K562 (cell line): Measurements from ENCODE around the gene TGOLN2. TPM values are rescaled to one million over a fixed set of nuclear protein-coding genes. Genes with fewer than 3 reads are reported as not detected.

ENCODE experiments used
- ATAC-seq: fragments of 200-7000 bp; cut with Tn5 transposase; 3 replicates; pipeline ENCODE4 v1.9.1; 2020; ENCODE audit warnings: moderate library complexity
- BruUV-seq: library from RNA; stranded (reverse); fragments of 400-500 nt; replicated peaks from 2 replicates; lab custom pipeline; 2021; lab: Mats Ljungman, UMichigan
- CTCF ChIA-PET: fragments of 300-600 bp; formaldehyde crosslinking; extraction: SDS; loops from one replicate; lab custom pipeline; 2021; ENCODE audit warnings: low intra/inter-chr PET ratio; lab: Yijun Ruan, JAX
- POLR2A ChIA-PET: fragments of 300-600, 350-650 bp; sonication (Branson Sonifier 250); formaldehyde crosslinking; extraction: SDS; loops from one replicate; lab custom pipeline; 2021; ENCODE audit warnings: antibody characterized with exemption, inconsistent platforms; lab: Yijun Ruan, JAX
- DNase-seq, 4 experiments: peaks; one replicate each; pipeline versions ENCODE4 v3.0.0 to v3.0.0-alpha.2; 2011 to 2018; ENCODE audit warnings: low spot score in 3 of 4, mixed read lengths in 3 of 4; ENCODE audit errors: extremely low read depth in 1 of 4
- FAIRE-seq: peaks from 2 replicates; lab custom pipeline; 2011; peaks lifted over from hg19 to GRCh38; lab: Jason Lieb, UNC
- H2AFZ ChIP-seq: 2 replicates; pipeline ENCODE4 v1.6.0; 2011; ENCODE audit warnings: low read depth, low read length, control low read depth, inconsistent platforms
- H3K27ac ChIP-seq: fragments of 200-600 bp; 3 replicates; pipeline ENCODE4 v1.8.0; 2011; ENCODE audit warnings: low read depth, mild to moderate bottlenecking, control low read depth, inconsistent platforms, low read length, moderate library complexity, mixed read lengths; ENCODE audit errors: extremely low read depth
- H3K27me3 ChIP-seq, 2 experiments: fragments of 300-600 bp in 1 of 2; 2 replicates in 1 of 2; 3 replicates in 1 of 2; pipeline versions ENCODE4 v1.6.0 to v1.8.0; 2011; ENCODE audit warnings: inconsistent platforms in 2 of 2, low read length in 2 of 2, mild to moderate bottlenecking in 1 of 2, mixed read lengths in 1 of 2, moderate library complexity in 1 of 2; ENCODE audit not compliant: control insufficient read depth in 2 of 2, insufficient read depth in 2 of 2
- H3K36me3 ChIP-seq: fragments of 300-600 bp; 3 replicates; pipeline ENCODE4 v1.8.0; 2011; ENCODE audit warnings: mild to moderate bottlenecking, low read length, inconsistent platforms; ENCODE audit not compliant: control insufficient read depth, insufficient read depth
- H3K4me1 ChIP-seq, 2 experiments: fragments of 200-600 bp in 1 of 2; replicated peaks in 1 of 2; 2 replicates in 1 of 2; 3 replicates in 1 of 2; pipeline versions ENCODE4 v1.5.1 to v1.8.0; 2011; ENCODE audit warnings: inconsistent platforms in 2 of 2, low read length in 2 of 2, mild to moderate bottlenecking in 1 of 2, mixed read lengths in 1 of 2, moderate library complexity in 1 of 2; ENCODE audit not compliant: control insufficient read depth in 2 of 2, insufficient read depth in 2 of 2
- H3K4me2 ChIP-seq: 2 replicates; pipeline ENCODE4 v1.6.1; 2011; ENCODE audit warnings: low read length, control low read depth, inconsistent platforms, mixed read lengths; ENCODE audit not compliant: insufficient read depth
- H3K4me3 ChIP-seq: fragments of 200-600 bp; sonication (generic), shearing (Covaris generic); 2 replicates; pipeline ENCODE4 v1.5.1; 2016; ENCODE audit warnings: control low read depth, inconsistent platforms
- H3K79me2 ChIP-seq: fragments of 200-600 bp; 3 replicates; pipeline ENCODE4 v1.8.0; 2011; ENCODE audit warnings: low read length, inconsistent platforms; ENCODE audit not compliant: control insufficient read depth, insufficient read depth
- H3K9ac ChIP-seq, 2 experiments: 2 replicates each; pipeline versions ENCODE4 v1.6.0 to v1.6.1; 2011; ENCODE audit warnings: low read depth in 2 of 2, low read length in 2 of 2, control low read depth in 1 of 2, inconsistent platforms in 1 of 2, mild to moderate bottlenecking in 1 of 2, mixed read lengths in 1 of 2; ENCODE audit not compliant: insufficient read depth in 1 of 2
- H3K9me1 ChIP-seq: one replicate; pipeline ENCODE4 v1.6.0; 2011; ENCODE audit warnings: inconsistent platforms, mild to moderate bottlenecking, low read length, moderate library complexity; ENCODE audit not compliant: control insufficient read depth, insufficient read depth
- H3K9me3 ChIP-seq: replicated peaks from 2 replicates; pipeline ENCODE4 v1.5.1; 2011; ENCODE audit warnings: low read depth, low read length, inconsistent platforms; ENCODE audit not compliant: control insufficient read depth, insufficient read depth
- H4K20me1 ChIP-seq: replicated peaks from 2 replicates; pipeline ENCODE4 v1.6.1; 2011; ENCODE audit warnings: low read length, inconsistent platforms, mixed read lengths; ENCODE audit not compliant: control insufficient read depth, insufficient read depth
- CEBPB ChIP-seq: fragments of 450-650 bp; IDR thresholded peaks from 2 replicates; pipeline ENCODE4 v1.6.1; 2016; ENCODE audit warnings: missing genetic modification characterization, missing compliant biosample characterization
- NFATC3 ChIP-seq: fragments of 450-650 bp; IDR thresholded peaks from 2 replicates; pipeline ENCODE4 v1.6.1; 2017; ENCODE audit warnings: mild to moderate bottlenecking
- POLR2G ChIP-seq: fragments of 200-400 bp; formaldehyde crosslinking; IDR thresholded peaks from 2 replicates; pipeline ENCODE4 v1.6.1; 2017; ENCODE audit warnings: low read depth, mild to moderate bottlenecking, antibody characterized with exemption, low read length, moderate library complexity
- PRMT5 ChIP-seq: sonication (generic); formaldehyde crosslinking; IDR thresholded peaks from 2 replicates; pipeline ENCODE4 v1.5.0; 2020; ENCODE audit warnings: missing genetic modification reagents
- STAT5B ChIP-seq: fragments of 250-450 bp; sonication (Bioruptor Pico); IDR thresholded peaks from 2 replicates; pipeline ENCODE4 v1.8.0; 2021; ENCODE audit warnings: mild to moderate bottlenecking, inconsistent platforms
- ZNF23 ChIP-seq: fragments of 250-450 bp; sonication (Bioruptor Pico); IDR thresholded peaks from 2 replicates; pipeline ENCODE4 v1.4.0; 2020; ENCODE audit warnings: mild to moderate bottlenecking
- ZNF764 ChIP-seq: fragments of 250-450 bp; sonication (Bioruptor Pico); IDR thresholded peaks from 2 replicates; pipeline ENCODE4 v1.4.0; 2020; ENCODE audit warnings: low read depth, mild to moderate bottlenecking, moderate library complexity
- WGBS: fragments of 100-300 bp; shearing (Covaris generic); methylation state at CpG from one replicate; pipeline ENCODE4 v1.1.6; 2016; ENCODE audit warnings: low coverage, mixed read lengths; ENCODE audit not compliant: insufficient coverage; ENCODE audit errors: missing lambda C conversion rate; 5-methylcytosine and 5-hydroxymethylcytosine counted together
- in situ Hi-C: fragments of 300-500 bp; cut with MboI; formaldehyde crosslinking; loops from 4 replicates; pipeline ENCODE4 v1.15.0; 2018; ENCODE audit warnings: inconsistent platforms, mixed read lengths
- intact Hi-C: fragments of 100-400 bp; cut with micrococcal nuclease; formaldehyde crosslinking; loops from 2 replicates; pipeline ENCODE4 v1.14.2; 2022
- polyA plus RNA-seq, 8 experiments: library from polyadenylated mRNA; depleted of rRNA in 4 of 8; stranded (reverse) in 5 of 8; unstranded in 3 of 8; fragments of >200 nt; fragmentation: Nextera tagmentation in 2 of 8; fragmentation: Illumina TruSeq in 1 of 8; extraction: Ambion mirVana in 2 of 8; extraction: Trizol in 1 of 8; gene quantifications; 2 replicates each; pipeline versions ENCODE4 v1.2.1 to v1.2.3, GENCODE V29; 2011 to 2014; ENCODE audit warnings: inconsistent platforms in 1 of 8, missing spikeins in 1 of 8
- total RNA-seq, 7 experiments: library from RNA; depleted of rRNA in 6 of 7; stranded (reverse); fragments of >200 nt in 6 of 7; fragmentation: Illumina TruSeq in 2 of 7; extraction: Trizol in 2 of 7; gene quantifications; 2 replicates each; pipeline versions ENCODE4 v1.2.1 to v1.2.3, GENCODE V29; 2011 to 2021; ENCODE audit warnings: low replicate concordance in 1 of 7
- TF ChIP-seq, protein P1 (sequence below): fragments of 250-450 bp; sonication (Bioruptor Pico); IDR thresholded peaks from 2 replicates; pipeline ENCODE4 v1.4.0; 2020
- TF ChIP-seq, protein P2 (sequence below): fragments of 250-450 bp; sonication (Bioruptor Pico); IDR thresholded peaks from 2 replicates; pipeline ENCODE4 v1.5.1; 2021; ENCODE audit warnings: mild to moderate bottlenecking

TGOLN2 gene
- total and polyA plus RNA-seq, 9 of the 15 experiments (the other 6 are each of a cell fraction or from before 2014, with no cell fraction given): 13.0 to 66.5 (median 35.9) TPM

DNA sequence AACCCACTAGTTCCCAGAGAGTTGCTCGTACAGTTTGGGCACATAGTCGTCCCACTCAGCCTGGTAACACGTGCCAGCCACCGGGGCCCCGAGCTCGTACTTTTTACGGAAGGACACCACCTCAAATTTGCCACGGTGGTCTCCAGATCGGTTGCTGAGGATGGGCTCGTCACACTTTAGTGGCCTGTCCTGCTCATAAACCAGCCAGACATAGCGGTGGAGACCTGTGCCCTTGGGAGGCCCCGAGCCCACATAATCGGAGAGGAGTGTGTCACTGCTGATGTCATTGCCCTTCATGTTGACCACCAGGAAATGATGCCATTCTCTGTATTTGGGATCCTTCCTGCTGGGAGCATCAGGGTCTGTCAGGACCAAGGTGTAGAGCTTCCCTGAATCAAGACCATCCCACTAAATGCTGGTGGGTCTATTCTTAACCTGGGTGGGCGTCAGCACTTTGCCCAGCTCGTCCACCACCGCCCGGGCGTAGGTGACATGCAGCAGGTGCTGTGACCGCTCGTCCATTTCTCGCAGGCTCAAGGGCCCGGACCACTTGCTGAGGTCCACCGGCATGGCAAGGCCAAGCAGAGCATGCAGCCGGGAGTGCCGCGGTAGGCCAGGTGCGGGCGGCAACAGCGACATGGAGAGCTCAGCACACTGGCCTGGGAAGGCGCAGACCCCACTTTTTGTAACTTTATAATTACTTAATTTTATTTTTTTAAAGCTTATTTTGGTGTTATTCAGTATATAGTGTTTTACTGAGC is 13.7 kb upstream of the TGOLN2 start:
- Histone ChIP-seq H3K4me2 (no peak overlapping the region), H3K79me2 (no peaks in the 10 kb centered on the region), H4K20me1 (no peaks in the 10 kb centered on the region), H3K36me3 (peaks cover 13% of the 10 kb centered on the region; the same call in 1 of the 3 replicates), H3K9me1 (no peaks in the 10 kb centered on the region), H3K4me3 (no peak overlapping the region), H3K9ac (no peak overlapping the region), H3K27me3 (no peaks in the 10 kb centered on the region; a peak in 1 of 5 replicates), H2AFZ (no peak overlapping the region), H3K27ac (no peak overlapping the region), H3K4me1 (peaks cover 0 to 3% of the 10 kb centered on the region in 2 experiments; a peak in 3 of 5 replicates), H3K9me3 (no peaks in the 10 kb centered on the region)
- in situ Hi-C loops: no loop called here
- intact Hi-C loops: no loop called here
- ATAC-seq (no peak), DNase-seq (no peak), FAIRE-seq (no peak)
- ChIA-PET CTCF (no interaction called here), POLR2A (interaction anchor here (0.8 to 2.0 kb wide), 3 partner anchors 10 to 210 kb away, joined by 4 to 6 read pairs (median 6); partner anchors contain the start of genes ELMOD3 and RETSAT)
- TF ChIP-seq PRMT5 (CRISPR knock-in tag) (no peak), CEBPB (tag) (no peak), POLR2G (peak; percentile 59), ZNF23 (CRISPR knock-in tag) (no peak), STAT5B (CRISPR knock-in tag) (no peak), NFATC3 (no peak), ZNF764 (CRISPR knock-in tag) (no peak)
- TF ChIP-seq, protein P1, sequence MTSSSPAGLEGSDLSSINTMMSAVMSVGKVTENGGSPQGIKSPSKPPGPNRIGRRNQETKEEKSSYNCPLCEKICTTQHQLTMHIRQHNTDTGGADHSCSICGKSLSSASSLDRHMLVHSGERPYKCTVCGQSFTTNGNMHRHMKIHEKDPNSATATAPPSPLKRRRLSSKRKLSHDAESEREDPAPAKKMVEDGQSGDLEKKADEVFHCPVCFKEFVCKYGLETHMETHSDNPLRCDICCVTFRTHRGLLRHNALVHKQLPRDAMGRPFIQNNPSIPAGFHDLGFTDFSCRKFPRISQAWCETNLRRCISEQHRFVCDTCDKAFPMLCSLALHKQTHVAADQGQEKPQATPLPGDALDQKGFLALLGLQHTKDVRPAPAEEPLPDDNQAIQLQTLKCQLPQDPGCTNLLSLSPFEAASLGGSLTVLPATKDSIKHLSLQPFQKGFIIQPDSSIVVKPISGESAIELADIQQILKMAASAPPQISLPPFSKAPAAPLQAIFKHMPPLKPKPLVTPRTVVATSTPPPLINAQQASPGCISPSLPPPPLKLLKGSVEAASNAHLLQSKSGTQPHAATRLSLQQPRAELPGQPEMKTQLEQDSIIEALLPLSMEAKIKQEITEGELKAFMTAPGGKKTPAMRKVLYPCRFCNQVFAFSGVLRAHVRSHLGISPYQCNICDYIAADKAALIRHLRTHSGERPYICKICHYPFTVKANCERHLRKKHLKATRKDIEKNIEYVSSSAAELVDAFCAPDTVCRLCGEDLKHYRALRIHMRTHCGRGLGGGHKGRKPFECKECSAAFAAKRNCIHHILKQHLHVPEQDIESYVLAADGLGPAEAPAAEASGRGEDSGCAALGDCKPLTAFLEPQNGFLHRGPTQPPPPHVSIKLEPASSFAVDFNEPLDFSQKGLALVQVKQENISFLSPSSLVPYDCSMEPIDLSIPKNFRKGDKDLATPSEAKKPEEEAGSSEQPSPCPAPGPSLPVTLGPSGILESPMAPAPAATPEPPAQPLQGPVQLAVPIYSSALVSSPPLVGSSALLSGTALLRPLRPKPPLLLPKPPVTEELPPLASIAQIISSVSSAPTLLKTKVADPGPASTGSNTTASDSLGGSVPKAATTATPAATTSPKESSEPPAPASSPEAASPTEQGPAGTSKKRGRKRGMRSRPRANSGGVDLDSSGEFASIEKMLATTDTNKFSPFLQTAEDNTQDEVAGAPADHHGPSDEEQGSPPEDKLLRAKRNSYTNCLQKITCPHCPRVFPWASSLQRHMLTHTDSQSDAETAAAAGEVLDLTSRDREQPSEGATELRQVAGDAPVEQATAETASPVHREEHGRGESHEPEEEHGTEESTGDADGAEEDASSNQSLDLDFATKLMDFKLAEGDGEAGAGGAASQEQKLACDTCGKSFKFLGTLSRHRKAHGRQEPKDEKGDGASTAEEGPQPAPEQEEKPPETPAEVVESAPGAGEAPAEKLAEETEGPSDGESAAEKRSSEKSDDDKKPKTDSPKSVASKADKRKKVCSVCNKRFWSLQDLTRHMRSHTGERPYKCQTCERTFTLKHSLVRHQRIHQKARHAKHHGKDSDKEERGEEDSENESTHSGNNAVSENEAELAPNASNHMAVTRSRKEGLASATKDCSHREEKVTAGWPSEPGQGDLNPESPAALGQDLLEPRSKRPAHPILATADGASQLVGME (CRISPR knock-in tag): no peak
- TF ChIP-seq, protein P2, sequence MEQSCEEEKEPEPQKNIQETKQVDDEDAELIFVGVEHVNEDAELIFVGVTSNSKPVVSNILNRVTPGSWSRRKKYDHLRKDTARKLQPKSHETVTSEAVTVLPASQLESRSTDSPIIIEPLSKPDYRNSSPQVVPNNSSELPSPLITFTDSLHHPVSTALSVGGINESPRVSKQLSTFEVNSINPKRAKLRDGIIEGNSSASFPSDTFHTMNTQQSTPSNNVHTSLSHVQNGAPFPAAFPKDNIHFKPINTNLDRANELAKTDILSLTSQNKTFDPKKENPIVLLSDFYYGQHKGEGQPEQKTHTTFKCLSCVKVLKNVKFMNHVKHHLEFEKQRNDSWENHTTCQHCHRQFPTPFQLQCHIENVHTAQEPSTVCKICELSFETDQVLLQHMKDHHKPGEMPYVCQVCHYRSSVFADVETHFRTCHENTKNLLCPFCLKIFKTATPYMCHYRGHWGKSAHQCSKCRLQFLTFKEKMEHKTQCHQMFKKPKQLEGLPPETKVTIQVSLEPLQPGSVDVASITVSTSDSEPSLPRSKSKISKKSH (CRISPR knock-in tag): no peak
- BruUV-seq: no TSS peak
- WGBS: 82% methylated on average over 29 of the region's 30 CpGs
